Activated T-cell treated with anti-CD3 and anti-CD28 coated beads, Interleukin-2, amount 50 U/mL, for 4 hours (primary cell): ENCODE measurements around the gene MORN2. TPM values are rescaled to one million over a fixed set of nuclear protein-coding genes. Genes with fewer than 3 reads are reported as not detected.

ENCODE experiments used
- ATAC-seq, 2 donors: fragments of 200-7000 bp; cut with Tn5 transposase; one replicate each; pipeline ENCODE4 v1.10.0; 2021
- DNase-seq: peaks from one replicate; pipeline ENCODE4 v3.0.0-alpha.2; 2020
- H3K27me3 Mint-ChIP-seq: one replicate; pipeline ENCODE4 v1.8.0; 2021; ENCODE audit warnings: low read depth, mixed read lengths
- H3K36me3 Mint-ChIP-seq: one replicate; pipeline ENCODE4 v1.8.0; 2022; ENCODE audit warnings: mixed read lengths; ENCODE audit not compliant: insufficient read depth
- H3K4me1 Mint-ChIP-seq: one replicate; pipeline ENCODE4 v1.8.0; 2021; ENCODE audit warnings: low read depth, mixed read lengths
- H3K4me3 Mint-ChIP-seq: one replicate; pipeline ENCODE4 v1.8.0; 2021; ENCODE audit warnings: mild to moderate bottlenecking, moderate library complexity, mixed read lengths
- H3K9me3 Mint-ChIP-seq: one replicate; pipeline ENCODE4 v1.8.0; 2021; ENCODE audit warnings: mixed read lengths
- total RNA-seq, 3 donors: library from RNA; stranded (reverse); gene quantifications; one replicate each; pipeline ENCODE4 v1.2.1, GENCODE V29; 2021

MORN2 gene
- total RNA-seq, 3 donors from 2014 or later, result 6.8 to 11.3 (median 8.5) TPM

DNA sequence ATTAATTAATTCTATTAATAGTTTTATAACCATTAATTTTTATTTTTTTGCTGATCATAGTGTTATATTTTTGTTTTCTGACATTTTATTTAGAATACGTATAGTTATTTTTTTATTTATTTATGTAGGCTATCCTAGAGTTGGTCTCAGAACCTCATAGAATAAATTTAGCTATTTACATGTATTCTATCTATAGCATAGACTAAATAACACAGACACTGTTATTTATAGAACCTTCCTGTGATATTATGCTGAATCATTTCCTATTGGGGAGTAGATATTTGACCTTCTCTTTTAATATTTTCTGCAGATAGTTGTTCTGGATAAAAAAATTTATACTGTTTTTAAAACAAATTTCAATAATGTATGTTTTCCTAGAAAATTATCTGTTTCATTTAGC lies 34.1 kb downstream of the MORN2 start:
- no peaks in the 10 kb centered on the region for H3K27me3 Mint-ChIP-seq
- no peak overlapping the region for H3K4me3 Mint-ChIP-seq
- H3K9me3 Mint-ChIP-seq, result no peaks in the 10 kb centered on the region
- H3K36me3 Mint-ChIP-seq, result no peaks in the 10 kb centered on the region
- ATAC-seq, result no peak
- H3K4me1 Mint-ChIP-seq, result peaks cover 14% of the 10 kb centered on the region
- DNase-seq, result no peak

DNA sequence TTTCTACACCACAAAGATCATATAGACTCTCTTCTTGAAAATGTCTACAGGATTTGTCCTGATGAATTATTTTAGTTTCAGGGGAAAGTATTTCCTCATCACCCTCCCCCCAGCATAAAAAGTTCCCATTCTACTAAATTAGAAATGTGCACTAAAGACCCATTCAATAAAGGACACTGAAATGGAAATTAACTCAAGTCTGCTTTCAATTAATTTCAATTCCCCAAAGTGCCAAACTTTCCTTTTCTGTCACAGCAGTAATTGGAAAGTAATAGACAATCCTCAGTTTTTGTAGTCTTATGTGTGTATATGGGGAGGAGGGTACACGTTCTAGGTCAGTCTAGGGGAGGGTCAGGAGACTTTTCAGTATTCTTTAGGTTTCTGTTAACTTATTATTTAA lies 35.4 kb downstream of the MORN2 start:
- Mint-ChIP-seq H3K27me3 (no peaks in the 10 kb centered on the region), H3K4me3 (no peak overlapping the region), H3K36me3 (no peaks in the 10 kb centered on the region), H3K9me3 (no peaks in the 10 kb centered on the region), H3K4me1 (peaks cover 14% of the 10 kb centered on the region)
- ATAC-seq, result no peak
- DNase-seq, result no peak

DNA sequence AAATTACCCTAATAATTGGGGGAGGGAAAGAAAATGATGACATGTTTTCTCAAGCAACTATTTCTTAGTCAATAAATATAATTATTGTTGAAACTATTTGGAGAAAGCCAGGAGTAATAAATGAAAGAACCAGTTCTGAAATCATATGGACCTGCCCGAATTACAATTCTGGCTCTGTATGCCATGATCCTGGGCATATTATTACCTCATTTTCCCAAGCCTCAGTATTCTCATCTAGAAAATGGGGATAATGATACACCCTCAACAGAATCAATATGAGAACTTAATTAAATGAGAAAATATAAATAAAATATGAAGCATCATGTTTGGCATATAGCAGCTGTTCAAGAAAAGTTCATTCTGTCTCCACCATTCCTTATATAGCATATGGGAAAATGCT lies 36.8 kb downstream of the MORN2 start:
- Mint-ChIP-seq H3K4me3 (no peak overlapping the region), H3K9me3 (no peaks in the 10 kb centered on the region), H3K4me1 (peaks cover 13% of the 10 kb centered on the region), H3K27me3 (no peaks in the 10 kb centered on the region), H3K36me3 (no peaks in the 10 kb centered on the region)
- DNase-seq (no peak), ATAC-seq (no peak)

DNA sequence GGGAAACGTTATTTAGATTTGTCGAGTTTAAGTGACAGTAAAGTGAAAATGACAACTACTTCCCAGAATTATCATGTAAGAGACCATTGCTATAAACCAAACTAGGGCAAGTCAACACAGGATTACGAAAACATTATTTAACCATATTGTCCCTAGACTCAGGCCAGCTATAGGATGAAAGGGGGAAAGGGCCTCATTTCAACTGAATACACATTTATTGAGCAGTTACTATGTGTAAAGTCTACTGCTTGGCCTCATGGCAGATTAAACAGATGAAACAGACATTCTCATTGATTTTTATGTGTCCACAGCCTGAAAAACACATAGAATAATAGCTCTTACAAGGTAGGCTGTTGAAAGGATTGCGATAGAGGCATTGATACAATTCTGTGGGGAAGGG lies 46.6 kb downstream of the MORN2 start:
- no peaks in the 10 kb centered on the region for H3K27me3 Mint-ChIP-seq
- no peaks in the 10 kb centered on the region for H3K4me1 Mint-ChIP-seq
- ATAC-seq (no peak), DNase-seq (no peak)
- no peaks in the 10 kb centered on the region for H3K9me3 Mint-ChIP-seq
- no peak overlapping the region for H3K4me3 Mint-ChIP-seq
- no peaks in the 10 kb centered on the region for H3K36me3 Mint-ChIP-seq

DNA sequence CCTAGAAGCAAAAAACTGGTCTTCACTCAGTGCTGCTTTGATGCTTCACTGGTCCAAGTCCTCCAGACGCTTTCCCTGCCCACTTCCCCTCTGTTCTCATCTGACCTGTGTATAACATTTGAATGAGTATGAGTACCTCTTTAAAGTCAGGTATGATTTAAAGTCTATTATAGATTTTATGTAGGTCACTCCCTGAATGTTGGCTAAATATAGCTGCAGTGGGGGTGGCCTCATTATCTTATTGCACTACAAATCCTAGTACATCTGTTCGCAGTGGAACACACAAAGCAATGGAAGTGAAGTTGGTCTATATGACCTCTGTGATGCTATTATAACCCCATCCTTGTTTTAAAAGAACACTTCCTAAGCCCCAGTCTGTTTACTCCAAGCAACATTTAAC lies 47.1 kb downstream of the MORN2 start:
- H3K9me3 Mint-ChIP-seq, result no peaks in the 10 kb centered on the region
- ATAC-seq, result no peak
- DNase-seq, result no peak
- no peaks in the 10 kb centered on the region for H3K36me3 Mint-ChIP-seq
- no peaks in the 10 kb centered on the region for H3K27me3 Mint-ChIP-seq
- no peak overlapping the region for H3K4me3 Mint-ChIP-seq
- H3K4me1 Mint-ChIP-seq, result no peaks in the 10 kb centered on the region

DNA sequence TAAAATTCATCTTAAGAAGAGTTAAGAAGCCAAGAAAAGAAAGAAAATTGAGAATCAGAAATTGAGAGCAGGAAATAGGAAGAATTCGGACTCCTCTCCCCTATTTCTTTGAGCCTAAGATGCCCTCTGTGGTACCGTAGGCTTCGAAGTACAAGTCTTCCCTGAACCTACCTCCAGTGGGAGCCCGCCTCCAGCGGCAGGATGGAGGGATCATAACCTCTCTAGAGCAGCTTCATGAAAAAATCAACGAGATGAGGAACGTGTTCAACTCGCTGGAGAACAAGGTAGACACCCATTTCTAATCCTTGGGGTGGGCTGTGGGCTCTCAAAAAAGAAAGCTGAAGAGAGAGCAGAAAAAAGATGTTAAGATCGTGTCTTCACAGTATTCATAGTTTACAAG lies 50.2 kb downstream of the MORN2 start:
- H3K4me3 Mint-ChIP-seq, result no peak overlapping the region
- H3K27me3 Mint-ChIP-seq, result no peaks in the 10 kb centered on the region
- no peaks in the 10 kb centered on the region for H3K4me1 Mint-ChIP-seq
- DNase-seq, result no peak
- H3K9me3 Mint-ChIP-seq, result no peaks in the 10 kb centered on the region
- ATAC-seq, result no peak
- no peaks in the 10 kb centered on the region for H3K36me3 Mint-ChIP-seq

DNA sequence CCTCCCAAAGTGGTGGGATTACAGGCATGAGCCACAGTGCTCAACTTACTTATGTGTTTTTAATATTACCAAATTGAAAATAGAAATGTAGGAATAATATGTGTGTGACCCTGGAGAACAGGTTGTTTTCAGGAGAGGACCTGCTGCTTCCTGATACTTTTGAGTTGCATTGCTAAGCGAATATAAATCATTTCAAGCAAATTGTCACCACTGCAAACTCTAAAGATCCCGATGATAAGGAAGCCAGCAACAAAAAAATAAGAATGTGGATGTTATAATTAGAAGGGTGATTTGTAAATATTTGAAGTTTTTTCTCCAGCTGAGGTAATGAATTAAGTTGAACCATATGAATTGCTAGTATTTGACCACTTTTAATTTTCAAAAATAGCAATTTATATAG lies 54.8 kb downstream of the MORN2 start:
- H3K36me3 Mint-ChIP-seq, result no peaks in the 10 kb centered on the region
- H3K4me3 Mint-ChIP-seq, result no peak overlapping the region
- H3K27me3 Mint-ChIP-seq, result peaks cover 3% of the 10 kb centered on the region
- ATAC-seq (no peak), DNase-seq (no peak)
- no peaks in the 10 kb centered on the region for H3K4me1 Mint-ChIP-seq
- no peaks in the 10 kb centered on the region for H3K9me3 Mint-ChIP-seq

Other genes starting within 250 kb of the MORN2 start
- gene GALM, start 209.9 kb upstream of the MORN2 start, total RNA-seq, result 10 to 100 TPM; 35.2 to 77.9 (median 58.8) TPM
- gene SRSF7, start 124.6 kb upstream of the MORN2 start, total RNA-seq, result 100 to 1,000 TPM; 431 to 454 (median 451) TPM
- 10 to 100 TPM; 34.2 to 45.7 (median 39.3) TPM for gene GEMIN6, start 97.8 kb upstream of the MORN2 start, total RNA-seq
- 10 to 100 TPM; 20.2 to 21.6 (median 21.3) TPM for gene DHX57, start within 50 bp of the MORN2 start, total RNA-seq
- under 1 TPM in 2 of 3 donors, not detected in 1; 0.05 to 0.35 TPM for gene ARHGEF33, start 13.9 kb downstream of the MORN2 start, total RNA-seq
- 10 to 100 TPM; 21.0 to 31.5 (median 24.7) TPM for gene SOS1, start 245.1 kb downstream of the MORN2 start, total RNA-seq